ENCODE measurements around the gene WSCD1.

DNA sequence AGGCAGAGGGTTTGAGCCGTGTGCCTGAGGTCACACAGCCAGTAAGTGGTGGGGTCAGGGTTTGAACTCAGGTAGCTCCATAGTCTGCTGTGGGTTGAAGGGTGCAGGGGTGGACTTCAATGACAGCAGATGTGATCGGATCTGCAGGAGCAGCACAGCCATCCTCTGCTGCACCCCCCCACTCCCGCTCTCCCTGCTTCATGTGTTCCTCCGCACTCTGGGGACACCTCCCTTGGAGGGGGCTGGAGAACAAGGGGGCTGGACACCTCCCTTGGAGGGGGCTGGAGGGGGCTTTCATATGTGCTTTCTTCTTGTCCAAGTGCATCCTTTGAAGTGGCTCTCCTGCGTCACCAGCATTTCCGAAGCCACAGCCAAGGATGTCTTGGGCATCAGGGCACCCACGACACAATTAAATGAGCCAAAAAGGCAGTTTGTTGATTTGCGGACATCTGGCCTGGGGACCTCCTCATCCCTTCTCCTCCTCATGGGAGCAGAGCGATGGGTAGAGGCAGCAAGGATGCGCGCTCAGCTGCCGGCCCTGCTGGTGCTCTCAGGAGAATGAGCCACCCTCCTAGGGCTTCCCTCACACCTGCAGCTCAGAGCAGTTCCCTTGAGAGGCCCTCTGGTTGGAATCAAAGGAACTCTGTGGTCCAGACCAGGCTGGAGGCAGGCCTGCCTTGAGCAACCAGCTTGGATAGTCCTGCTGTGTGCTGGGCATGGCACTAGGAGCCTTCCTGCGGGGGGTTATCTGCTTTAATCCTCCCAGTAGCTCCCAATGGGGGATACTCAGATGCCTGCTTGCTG lies 26.2 kb downstream of the WSCD1 start:
- no peak for TF ChIP-seq CTCF (IDR thresholded peaks at IDR 0.05; ENCODE audit: low read length)
- no peak for TF ChIP-seq EZH2 (IDR thresholded peaks at IDR 0.05; ENCODE audit: borderline replicate concordance, low read length)

Measured in OCI-LY1 (cell line).